GM12878 (cell line): ENCODE data around the gene KERA. TPM values are rescaled to one million over a fixed set of nuclear protein-coding genes. Genes with fewer than 3 reads are reported as not detected.
A peak's percentile ranks its signal among the peaks of the same experiment; 100 is the strongest.

Experiments
- BACH1 ChIP-seq: fragments of 450-650 bp; IDR thresholded peaks from 2 replicates; pipeline ENCODE4 v1.6.1; 2017; ENCODE audit warnings: mild to moderate bottlenecking, borderline replicate concordance
- CHD4 ChIP-seq: fragments of 200-600 bp; sonication (generic); IDR thresholded peaks from 2 replicates; pipeline ENCODE4 v1.6.1; 2016; ENCODE audit warnings: mild to moderate bottlenecking
- E4F1 ChIP-seq: fragments of 450-650 bp; IDR thresholded peaks from 2 replicates; pipeline ENCODE4 v1.6.1; 2018; ENCODE audit warnings: borderline replicate concordance, mild to moderate bottlenecking; ENCODE audit not compliant: partially characterized antibody
- ETV6 ChIP-seq, 2 experiments: fragments of 450-650 bp in 1 of 2; IDR thresholded peaks in 1 of 2; conservative IDR thresholded peaks in 1 of 2; 2 replicates each; pipeline ENCODE4 v1.6.1; 2014; ENCODE audit warnings: antibody characterized with exemption in 1 of 2, borderline replicate concordance in 1 of 2, low read depth in 1 of 2, mild to moderate bottlenecking in 1 of 2, moderate library complexity in 1 of 2
- GATAD2B ChIP-seq: fragments of 450-650 bp; conservative IDR thresholded peaks from 2 replicates; pipeline ENCODE4 v1.6.1; 2017; ENCODE audit warnings: low read depth, mild to moderate bottlenecking, moderate library complexity
- HCFC1 ChIP-seq: fragments of 150-350 bp; IDR thresholded peaks from 2 replicates; pipeline ENCODE4 v1.6.1; 2014; ENCODE audit warnings: low read length
- HDAC6 ChIP-seq: fragments of 200-600 bp; sonication (generic); IDR thresholded peaks from one replicate; pipeline ENCODE4 v1.8.0; 2017; ENCODE audit warnings: antibody characterized with exemption; ENCODE audit not compliant: unreplicated experiment
- MEF2B ChIP-seq: fragments of 450-650 bp; IDR thresholded peaks from 2 replicates; pipeline ENCODE4 v1.6.1; 2018; ENCODE audit warnings: mild to moderate bottlenecking, moderate library complexity; ENCODE audit not compliant: partially characterized antibody, poor library complexity, severe bottlenecking
- NFIC ChIP-seq: IDR thresholded peaks from 2 replicates; pipeline ENCODE4 v1.6.1; 2012; ENCODE audit warnings: low read depth, mild to moderate bottlenecking, inconsistent platforms, low read length, moderate library complexity
- PAX8 ChIP-seq: fragments of 450-650 bp; IDR thresholded peaks from 2 replicates; pipeline ENCODE4 v1.6.1; 2017; ENCODE audit warnings: mild to moderate bottlenecking, moderate library complexity
- PBX3 ChIP-seq: IDR thresholded peaks from 2 replicates; pipeline ENCODE4 v1.6.1; 2011; ENCODE audit warnings: mild to moderate bottlenecking, low read depth, low read length, moderate library complexity; ENCODE audit not compliant: insufficient replicate concordance
- PML ChIP-seq: IDR thresholded peaks from 2 replicates; pipeline ENCODE4 v1.6.1; 2012; ENCODE audit warnings: low read length, inconsistent platforms
- POLR2AphosphoS5 ChIP-seq: IDR thresholded peaks from 2 replicates; pipeline ENCODE4 v1.6.1; 2011; ENCODE audit warnings: mild to moderate bottlenecking, low read length, inconsistent platforms
- TARDBP ChIP-seq: IDR thresholded peaks from 2 replicates; pipeline ENCODE4 v1.6.1; 2016; ENCODE audit warnings: borderline replicate concordance
- TBL1XR1 ChIP-seq: IDR thresholded peaks from 2 replicates; pipeline ENCODE4 v1.6.1; 2012; ENCODE audit warnings: low read depth, low read length, improper control_type of control experiment
- YBX1 ChIP-seq: fragments of 450-650 bp; IDR thresholded peaks from 2 replicates; pipeline ENCODE4 v1.6.1; 2016; ENCODE audit warnings: antibody characterized with exemption
- ZBTB33 ChIP-seq: fragments of 450-650 bp; IDR thresholded peaks from 2 replicates; pipeline ENCODE4 v1.6.1; 2017; ENCODE audit warnings: mild to moderate bottlenecking
- ZNF24 ChIP-seq: fragments of 450-650 bp; IDR thresholded peaks from 2 replicates; pipeline ENCODE4 v1.6.1; 2017; ENCODE audit warnings: antibody characterized with exemption, mild to moderate bottlenecking
- ZSCAN29 ChIP-seq: fragments of 450-650 bp; IDR thresholded peaks from 2 replicates; pipeline ENCODE4 v1.6.1; 2017; ENCODE audit warnings: mild to moderate bottlenecking, moderate library complexity
- polyA plus RNA-seq, 11 experiments: library from polyadenylated mRNA; depleted of rRNA in 4 of 11; unstranded in 6 of 11; stranded (reverse) in 5 of 11; fragments of >200 nt; fragmentation: Nextera tagmentation in 4 of 11; fragmentation: Illumina TruSeq in 1 of 11; extraction: Ambion mirVana in 4 of 11; extraction: Trizol in 1 of 11; gene quantifications; 1 replicate in 1 of 11; 2 replicates in 10 of 11; pipeline versions ENCODE4 v1.2.1 to v1.2.3, GENCODE V29; 2011 to 2016; ENCODE audit warnings: inconsistent platforms in 2 of 11, missing spikeins in 2 of 11, low read depth in 1 of 11
- total RNA-seq, 4 experiments: library from RNA; depleted of rRNA in 3 of 4; stranded (reverse); fragments of >200 nt in 3 of 4; fragmentation: Illumina TruSeq in 1 of 4; extraction: Trizol in 1 of 4; gene quantifications; 2 replicates each; pipeline versions ENCODE4 v1.2.1 to v1.2.3, GENCODE V29; 2013 to 2021
- TF ChIP-seq, protein P1 (sequence below): fragments of 450-650 bp; formaldehyde crosslinking; IDR thresholded peaks from 2 replicates; pipeline ENCODE4 v1.4.0; 2022; ENCODE audit warnings: mild to moderate bottlenecking, moderate library complexity
- TF ChIP-seq, protein P2 (sequence below): IDR thresholded peaks from 2 replicates; pipeline ENCODE4 v1.6.1; 2011; ENCODE audit warnings: low read depth, low read length, improper control_type of control experiment, borderline replicate concordance

The KERA gene
- total and polyA plus RNA-seq, 10 of the 15 experiments (the other 5 are each of a cell fraction or from before 2014, with no cell fraction given): not detected

DNA sequence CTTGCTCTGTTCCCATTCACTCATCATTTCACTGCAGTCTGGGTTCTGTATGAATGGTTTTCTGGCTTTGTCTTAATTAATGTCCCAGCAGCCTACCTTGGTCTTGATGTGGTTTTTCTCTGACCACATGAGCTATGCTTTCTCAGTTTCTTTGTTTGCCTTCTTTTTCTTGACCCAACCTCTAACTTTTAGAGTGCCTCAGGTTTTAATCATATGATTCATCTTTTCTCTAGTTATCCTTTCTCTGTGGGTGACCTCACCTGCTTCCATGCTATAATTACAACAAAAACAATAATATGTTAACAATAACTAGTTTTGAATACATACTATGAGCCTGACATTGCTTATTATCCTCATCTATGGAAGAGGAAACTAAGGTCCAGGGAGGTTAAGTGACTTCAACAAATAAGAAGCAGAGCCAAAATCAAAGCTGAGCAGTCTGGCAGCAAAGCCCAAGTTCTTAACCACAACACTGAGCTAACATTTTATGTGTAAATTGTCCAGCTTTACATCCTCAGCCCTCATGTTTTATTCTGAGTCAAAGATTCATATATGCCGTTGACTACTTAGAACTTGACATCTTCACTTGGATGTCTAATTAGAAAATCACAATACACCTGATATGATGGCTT is 48.4 kb downstream of the KERA start (continued):
- TF ChIP-seq TARDBP (no peak), E4F1 (no peak), NFIC (peak; percentile 94), ZSCAN29 (no peak), MEF2B (peak; percentile 78), ZBTB33 (no peak), TBL1XR1 (peak; percentile 91), ETV6 (conservative IDR thresholded peaks at IDR 0.05 in 1 of 2, IDR thresholded peaks at IDR 0.05 in 1 of 2; ENCODE audit: borderline replicate concordance in 1 of 2, low read depth in 1 of 2) (peak in 1 of 2 experiments; percentile 57; a peak in 1 of 4 replicates), GATAD2B (no peak), PBX3 (no peak), HDAC6 (no peak), HCFC1 (no peak), BACH1 (peak; percentile 29; the same call in 1 of the 2 replicates), PML (0 out of 2 replicates have a peak, but pooled peaks have one; percentile 30), PAX8 (no peak), CHD4 (no peak), POLR2AphosphoS5 (no peak), ZNF24 (peak; percentile 70; the same call in 1 of the 2 replicates), YBX1 (no peak)
- TF ChIP-seq, protein P1, sequence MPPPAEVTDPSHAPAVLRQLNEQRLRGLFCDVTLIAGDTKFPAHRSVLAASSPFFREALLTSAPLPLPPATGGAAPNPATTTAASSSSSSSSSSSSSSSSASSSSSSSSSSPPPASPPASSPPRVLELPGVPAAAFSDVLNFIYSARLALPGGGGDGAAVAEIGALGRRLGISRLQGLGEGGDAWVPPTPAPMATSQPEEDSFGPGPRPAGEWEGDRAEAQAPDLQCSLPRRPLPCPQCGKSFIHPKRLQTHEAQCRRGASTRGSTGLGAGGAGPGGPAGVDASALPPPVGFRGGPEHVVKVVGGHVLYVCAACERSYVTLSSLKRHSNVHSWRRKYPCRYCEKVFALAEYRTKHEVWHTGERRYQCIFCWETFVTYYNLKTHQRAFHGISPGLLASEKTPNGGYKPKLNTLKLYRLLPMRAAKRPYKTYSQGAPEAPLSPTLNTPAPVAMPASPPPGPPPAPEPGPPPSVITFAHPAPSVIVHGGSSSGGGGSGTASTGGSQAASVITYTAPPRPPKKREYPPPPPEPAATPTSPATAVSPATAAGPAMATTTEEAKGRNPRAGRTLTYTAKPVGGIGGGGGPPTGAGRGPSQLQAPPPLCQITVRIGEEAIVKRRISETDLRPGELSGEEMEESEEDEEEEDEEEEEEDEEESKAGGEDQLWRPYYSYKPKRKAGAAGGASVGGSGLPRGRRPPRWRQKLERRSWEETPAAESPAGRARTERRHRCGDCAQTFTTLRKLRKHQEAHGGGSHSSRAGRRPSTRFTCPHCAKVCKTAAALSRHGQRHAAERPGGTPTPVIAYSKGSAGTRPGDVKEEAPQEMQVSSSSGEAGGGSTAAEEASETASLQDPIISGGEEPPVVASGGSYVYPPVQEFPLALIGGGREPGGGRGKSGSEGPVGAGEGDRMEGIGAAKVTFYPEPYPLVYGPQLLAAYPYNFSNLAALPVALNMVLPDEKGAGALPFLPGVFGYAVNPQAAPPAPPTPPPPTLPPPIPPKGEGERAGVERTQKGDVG (CRISPR knock-in tag): no peak
- TF ChIP-seq, protein P2, sequence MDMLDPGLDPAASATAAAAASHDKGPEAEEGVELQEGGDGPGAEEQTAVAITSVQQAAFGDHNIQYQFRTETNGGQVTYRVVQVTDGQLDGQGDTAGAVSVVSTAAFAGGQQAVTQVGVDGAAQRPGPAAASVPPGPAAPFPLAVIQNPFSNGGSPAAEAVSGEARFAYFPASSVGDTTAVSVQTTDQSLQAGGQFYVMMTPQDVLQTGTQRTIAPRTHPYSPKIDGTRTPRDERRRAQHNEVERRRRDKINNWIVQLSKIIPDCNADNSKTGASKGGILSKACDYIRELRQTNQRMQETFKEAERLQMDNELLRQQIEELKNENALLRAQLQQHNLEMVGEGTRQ: no peak
